ENCODE measurements around the gene B3GNT2.
"Not testable (repeated sequence)": the region's sequence is repeated elsewhere in the genome, so short reads cannot be mapped to it uniquely, and the experiment has no call there.

The B3GNT2 gene, protein sequence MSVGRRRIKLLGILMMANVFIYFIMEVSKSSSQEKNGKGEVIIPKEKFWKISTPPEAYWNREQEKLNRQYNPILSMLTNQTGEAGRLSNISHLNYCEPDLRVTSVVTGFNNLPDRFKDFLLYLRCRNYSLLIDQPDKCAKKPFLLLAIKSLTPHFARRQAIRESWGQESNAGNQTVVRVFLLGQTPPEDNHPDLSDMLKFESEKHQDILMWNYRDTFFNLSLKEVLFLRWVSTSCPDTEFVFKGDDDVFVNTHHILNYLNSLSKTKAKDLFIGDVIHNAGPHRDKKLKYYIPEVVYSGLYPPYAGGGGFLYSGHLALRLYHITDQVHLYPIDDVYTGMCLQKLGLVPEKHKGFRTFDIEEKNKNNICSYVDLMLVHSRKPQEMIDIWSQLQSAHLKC

DNA sequence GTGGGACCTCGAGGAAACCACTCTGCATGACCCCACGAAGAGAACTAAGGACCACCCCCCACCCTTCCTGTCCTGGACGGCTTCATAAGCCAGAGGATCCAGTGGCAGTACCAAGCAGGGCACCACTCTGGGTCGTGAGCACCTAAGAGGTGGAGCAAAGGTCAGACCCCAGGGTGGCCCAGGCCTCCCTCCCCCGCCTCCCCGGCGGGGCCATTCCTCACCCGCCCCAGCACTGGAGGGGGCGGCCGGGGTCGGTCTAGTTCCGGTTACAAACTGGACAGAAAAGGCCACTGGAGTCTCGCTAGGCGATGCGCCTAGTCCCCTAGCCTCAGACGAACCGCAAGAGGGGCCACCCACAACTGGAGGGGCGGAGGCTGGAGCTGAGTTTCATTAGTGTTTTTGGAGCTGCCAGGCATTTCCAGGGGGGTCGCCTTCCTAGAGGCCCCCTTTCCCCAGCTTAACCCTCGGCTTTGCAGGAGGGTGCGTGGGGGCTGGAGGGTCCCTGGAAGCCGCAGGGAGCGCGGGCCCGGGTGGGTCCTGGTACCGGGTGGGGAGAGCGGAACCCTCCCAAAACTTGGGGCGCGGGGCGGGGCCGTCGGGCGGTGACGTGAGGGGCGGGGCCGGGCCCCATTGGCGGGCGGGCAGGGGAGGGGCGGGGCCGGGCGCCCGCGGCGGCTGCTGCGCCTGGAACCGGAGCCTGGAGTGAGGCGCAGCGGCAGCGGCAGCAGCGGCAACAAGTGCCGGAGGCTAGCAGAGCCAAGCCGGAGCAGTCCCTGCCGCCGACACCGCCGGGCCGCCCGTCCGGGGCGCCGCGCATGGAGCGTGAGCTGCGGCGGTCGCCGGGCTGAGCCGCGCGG lies at the start of gene B3GNT2:
B3GNT2 (plus strand) TSS at position 695 of the 857 bp plus-strand sequence. CDS start 26,106 bp downstream, outside the sequence.
- POLR2A ChIA-PET, result interaction anchor here (0.6 to 0.7 kb wide), 2 partner anchors 75 to 109 kb away, joined by 3 read pairs; no protein-coding TSS in a partner anchor

DNA sequence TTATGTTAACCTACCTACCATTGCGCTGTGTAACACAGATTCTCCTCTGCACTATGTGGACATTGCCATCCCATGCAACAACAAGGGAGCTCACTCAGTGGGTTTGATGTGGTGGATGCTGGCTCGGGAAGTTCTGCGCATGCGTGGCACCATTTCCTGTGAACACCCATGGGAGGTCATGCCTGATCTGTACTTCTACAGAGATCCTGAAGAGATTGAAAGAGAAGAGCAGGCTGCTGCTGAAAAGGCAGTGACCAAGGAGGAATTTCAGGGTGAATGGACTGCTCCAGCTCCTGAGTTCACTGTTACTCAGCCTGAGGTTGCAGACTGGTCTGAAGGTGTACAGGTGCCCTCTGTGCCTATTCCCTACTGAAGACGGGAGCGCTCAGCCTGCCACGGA lies 49.1 kb upstream of the B3GNT2 start:
- POLR2A ChIA-PET; DNase-seq (ENCODE audit: extremely low spot score): not testable (repeated sequence)
- CTCF ChIA-PET, result interaction anchor here (1.0 to 1.4 kb wide), 2 partner anchors 16 to 64 kb away, joined by 3 to 8 read pairs; no protein-coding TSS in a partner anchor

More for the DNA sequence above, at the start of gene B3GNT2:
- peak; percentile 93 for DNase-seq (ENCODE audit: extremely low spot score)
- TF ChIP-seq, protein P1, sequence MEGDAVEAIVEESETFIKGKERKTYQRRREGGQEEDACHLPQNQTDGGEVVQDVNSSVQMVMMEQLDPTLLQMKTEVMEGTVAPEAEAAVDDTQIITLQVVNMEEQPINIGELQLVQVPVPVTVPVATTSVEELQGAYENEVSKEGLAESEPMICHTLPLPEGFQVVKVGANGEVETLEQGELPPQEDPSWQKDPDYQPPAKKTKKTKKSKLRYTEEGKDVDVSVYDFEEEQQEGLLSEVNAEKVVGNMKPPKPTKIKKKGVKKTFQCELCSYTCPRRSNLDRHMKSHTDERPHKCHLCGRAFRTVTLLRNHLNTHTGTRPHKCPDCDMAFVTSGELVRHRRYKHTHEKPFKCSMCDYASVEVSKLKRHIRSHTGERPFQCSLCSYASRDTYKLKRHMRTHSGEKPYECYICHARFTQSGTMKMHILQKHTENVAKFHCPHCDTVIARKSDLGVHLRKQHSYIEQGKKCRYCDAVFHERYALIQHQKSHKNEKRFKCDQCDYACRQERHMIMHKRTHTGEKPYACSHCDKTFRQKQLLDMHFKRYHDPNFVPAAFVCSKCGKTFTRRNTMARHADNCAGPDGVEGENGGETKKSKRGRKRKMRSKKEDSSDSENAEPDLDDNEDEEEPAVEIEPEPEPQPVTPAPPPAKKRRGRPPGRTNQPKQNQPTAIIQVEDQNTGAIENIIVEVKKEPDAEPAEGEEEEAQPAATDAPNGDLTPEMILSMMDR (IDR thresholded peaks at IDR 0.05; ENCODE audit: control extremely low read depth, extremely low read depth, low read depth, missing control alignments), result no peak
- CTCF ChIA-PET, result interaction anchor here (0.9 to 1.1 kb wide), 3 partner anchors 17 to 215 kb away, joined by 3 read pairs; no protein-coding TSS in a partner anchor

DNA sequence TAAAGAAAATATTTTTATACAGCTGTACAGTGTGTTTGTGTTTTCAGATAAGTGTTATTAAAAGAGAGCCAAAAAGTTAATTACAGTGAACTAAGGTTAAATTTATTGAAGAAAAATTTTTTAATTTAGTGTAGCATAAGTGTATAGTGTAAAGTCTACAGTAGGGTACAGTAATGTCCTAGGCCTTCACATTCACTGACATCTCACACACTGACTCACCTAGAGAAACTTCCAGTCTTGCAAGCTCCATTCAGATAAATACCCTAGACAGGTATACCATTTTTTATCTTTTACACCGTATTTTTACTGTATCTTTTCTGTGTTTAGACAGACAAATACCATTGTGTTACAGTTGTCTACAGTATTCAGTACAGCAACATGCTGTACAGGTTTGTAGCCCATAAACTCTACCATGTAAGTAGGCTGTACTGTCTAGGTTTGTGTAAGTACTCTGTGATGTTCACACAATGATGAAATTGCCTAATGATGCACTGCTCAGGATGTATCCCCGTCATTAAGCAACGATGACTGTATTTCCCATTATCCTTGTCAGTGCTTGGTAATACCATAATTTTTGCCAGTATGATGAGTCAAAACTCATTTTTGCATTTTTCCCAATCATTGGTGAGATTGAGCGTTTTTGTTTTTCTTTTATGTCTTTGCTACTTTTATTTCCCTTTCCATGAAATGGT lies 48.2 kb upstream of the B3GNT2 start:
- TF ChIP-seq, protein P1 (IDR thresholded peaks at IDR 0.05; ENCODE audit: control extremely low read depth, extremely low read depth, low read depth, missing control alignments), result no peak
- no peak for DNase-seq (ENCODE audit: extremely low spot score)
- ChIA-PET POLR2A (no interaction called here), CTCF (interaction anchor here (1.0 to 1.4 kb wide), 2 partner anchors 15 to 63 kb away, joined by 3 to 8 read pairs; no protein-coding TSS in a partner anchor)

DNA sequence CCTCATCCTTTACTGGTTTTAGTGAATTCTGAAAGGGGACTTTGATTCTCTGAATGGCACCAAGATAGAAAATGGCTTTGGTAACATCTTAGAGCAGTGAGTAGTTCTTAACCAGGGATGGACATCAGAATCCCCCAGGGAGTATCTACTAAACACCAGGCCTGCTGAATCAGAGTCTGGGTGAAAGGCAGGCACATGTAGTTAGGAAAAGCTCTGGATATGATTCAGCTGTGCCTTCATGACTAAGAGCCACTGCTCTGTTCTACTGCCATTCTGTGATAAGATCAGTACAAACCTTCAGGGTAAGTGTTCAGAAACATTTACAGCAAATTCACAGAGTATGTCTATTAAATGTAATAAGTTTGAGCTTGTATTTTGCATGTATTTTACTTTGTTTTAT lies 46.2 kb upstream of the B3GNT2 start:
- TF ChIP-seq, protein P1 (IDR thresholded peaks at IDR 0.05; ENCODE audit: control extremely low read depth, extremely low read depth, low read depth, missing control alignments), result no peak
- DNase-seq (ENCODE audit: extremely low spot score), result no peak
- POLR2A ChIA-PET, result no interaction called here
- CTCF ChIA-PET, result no interaction called here

DNA sequence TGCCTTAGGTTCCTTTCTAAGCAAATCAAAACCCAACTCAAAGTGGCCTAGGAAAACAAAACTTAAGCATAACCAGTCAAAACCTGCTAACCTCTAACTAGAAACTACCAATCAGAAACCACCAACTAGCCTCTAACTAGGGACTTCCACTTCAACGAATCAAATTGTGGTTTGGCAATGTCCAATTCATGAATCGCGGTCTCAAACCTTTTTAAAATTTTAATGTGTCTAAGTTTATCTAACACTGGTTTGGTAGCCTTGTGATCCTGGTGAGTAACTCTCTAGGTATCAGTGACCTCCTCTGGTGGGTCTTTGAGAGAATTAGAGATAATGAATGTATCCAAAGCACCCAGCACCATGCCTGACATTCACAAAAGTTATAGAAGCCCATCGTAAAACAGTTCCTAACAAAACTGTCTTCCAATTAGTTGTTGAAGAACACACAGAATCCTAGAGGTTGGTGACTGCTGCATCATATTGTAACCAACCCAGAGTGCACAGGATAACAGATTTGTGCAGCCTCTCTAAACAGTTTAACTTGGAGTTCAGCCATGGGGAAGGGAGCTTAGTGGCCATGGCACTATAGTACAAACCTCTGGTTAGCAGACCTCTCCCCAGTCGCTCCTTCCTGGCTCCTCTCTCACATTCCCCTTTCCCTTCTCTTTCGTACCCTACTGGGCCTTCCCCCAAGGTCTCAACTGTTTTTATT lies 45.2 kb upstream of the B3GNT2 start:
- TF ChIP-seq, protein P1 (IDR thresholded peaks at IDR 0.05; ENCODE audit: control extremely low read depth, extremely low read depth, low read depth, missing control alignments), result no peak
- no peak for DNase-seq (ENCODE audit: extremely low spot score)
- CTCF ChIA-PET, result interaction anchor here (1.0 kb wide), 1 partner anchor 13 kb away, joined by 4 read pairs; no protein-coding TSS in a partner anchor
- POLR2A ChIA-PET, result no interaction called here

DNA sequence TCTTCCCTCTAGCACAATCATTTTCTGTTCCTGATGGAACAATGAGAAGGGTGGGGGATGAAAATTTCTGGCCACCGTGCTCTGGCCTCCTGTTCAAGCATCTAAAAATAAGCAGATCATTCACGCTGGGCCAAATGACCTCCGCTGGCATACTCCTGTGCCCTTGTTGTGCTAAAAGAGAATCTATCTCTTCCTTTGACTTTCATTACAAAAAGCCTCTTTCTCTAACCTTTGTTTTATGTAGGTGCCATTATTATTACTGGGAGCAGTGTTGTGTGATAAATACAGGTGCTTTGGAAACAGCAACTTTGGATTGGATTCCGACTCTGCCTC lies 44.6 kb upstream of the B3GNT2 start:
- ChIA-PET POLR2A (no interaction called here), CTCF (interaction anchor here (1.0 kb wide), 1 partner anchor 13 kb away, joined by 4 read pairs; no protein-coding TSS in a partner anchor)
- no peak for DNase-seq (ENCODE audit: extremely low spot score)
- TF ChIP-seq, protein P1 (IDR thresholded peaks at IDR 0.05; ENCODE audit: control extremely low read depth, extremely low read depth, low read depth, missing control alignments), result no peak
